ENCODE results near the gene ZC3H18.

The ZC3H18 gene

GRCh38 chr16:88581033-88581432 lies 10.8 kb downstream of the ZC3H18 start:
- DNase-seq (ENCODE audit: low read depth in 2 of 2) = no peak

- DNase-seq (ENCODE audit: low read depth in 2 of 2) = no peak
Observed at GRCh38 chr16:88582912-88583575, 12.8 kb downstream of the ZC3H18 start.

- no peak for DNase-seq (ENCODE audit: low read depth in 2 of 2)
Observed at GRCh38 chr16:88584676-88585075, 14.5 kb downstream of the ZC3H18 start.

GRCh38 chr16:88585269-88585668 lies 15.1 kb downstream of the ZC3H18 start:
- no peak for DNase-seq (ENCODE audit: low read depth in 2 of 2)

- DNase-seq (ENCODE audit: low read depth in 2 of 2) = no peak
Observed at GRCh38 chr16:88585927-88586581, 15.9 kb downstream of the ZC3H18 start.

- DNase-seq (ENCODE audit: low read depth in 2 of 2) = no peak
Observed at GRCh38 chr16:88588148-88588547, 17.9 kb downstream of the ZC3H18 start.

GRCh38 chr16:88588754-88589153 lies 18.6 kb downstream of the ZC3H18 start:
- DNase-seq (ENCODE audit: low read depth in 2 of 2) = no peak

GRCh38 chr16:88589441-88589840 lies 19.2 kb downstream of the ZC3H18 start:
- DNase-seq (ENCODE audit: low read depth in 2 of 2) = no peak

GRCh38 chr16:88591577-88592021 lies 21.4 kb downstream of the ZC3H18 start:
- DNase-seq (ENCODE audit: low read depth in 2 of 2) = no peak

- no peak for DNase-seq (ENCODE audit: low read depth in 2 of 2)
Observed at GRCh38 chr16:88593061-88593460, 22.9 kb downstream of the ZC3H18 start.

GRCh38 chr16:88593489-88593888 lies 23.3 kb downstream of the ZC3H18 start:
- DNase-seq (ENCODE audit: low read depth in 2 of 2) = no peak

GRCh38 chr16:88593910-88594309 lies 23.7 kb downstream of the ZC3H18 start:
- no peak for DNase-seq (ENCODE audit: low read depth in 2 of 2)

GRCh38 chr16:88595101-88595500 lies 24.9 kb downstream of the ZC3H18 start:
- no peak for DNase-seq (ENCODE audit: low read depth in 2 of 2)

GRCh38 chr16:88595921-88596320 lies 25.7 kb downstream of the ZC3H18 start:
- DNase-seq (ENCODE audit: low read depth in 2 of 2) = no peak

GRCh38 chr16:88596483-88596882 lies 26.3 kb downstream of the ZC3H18 start:
- no peak for DNase-seq (ENCODE audit: low read depth in 2 of 2)

- DNase-seq (ENCODE audit: low read depth in 2 of 2) = no peak
Observed at GRCh38 chr16:88597856-88598491, 27.8 kb downstream of the ZC3H18 start.

- no peak for DNase-seq (ENCODE audit: low read depth in 2 of 2)
Observed at GRCh38 chr16:88599092-88599733, 29.0 kb downstream of the ZC3H18 start.

- DNase-seq (ENCODE audit: low read depth in 2 of 2) = no peak
Observed at GRCh38 chr16:88599825-88600538, 29.8 kb downstream of the ZC3H18 start.

- no peak for DNase-seq (ENCODE audit: low read depth in 2 of 2)
Observed at GRCh38 chr16:88600539-88600896, 30.3 kb downstream of the ZC3H18 start.

- DNase-seq (ENCODE audit: low read depth in 2 of 2) = no peak
Observed at GRCh38 chr16:88601313-88602036, 31.3 kb downstream of the ZC3H18 start.

- no peak for DNase-seq (ENCODE audit: low read depth in 2 of 2)
Observed at GRCh38 chr16:88602091-88602490, 31.9 kb downstream of the ZC3H18 start.
